ENCODE results near the gene SUN1.

SUN1 gene

DNA sequence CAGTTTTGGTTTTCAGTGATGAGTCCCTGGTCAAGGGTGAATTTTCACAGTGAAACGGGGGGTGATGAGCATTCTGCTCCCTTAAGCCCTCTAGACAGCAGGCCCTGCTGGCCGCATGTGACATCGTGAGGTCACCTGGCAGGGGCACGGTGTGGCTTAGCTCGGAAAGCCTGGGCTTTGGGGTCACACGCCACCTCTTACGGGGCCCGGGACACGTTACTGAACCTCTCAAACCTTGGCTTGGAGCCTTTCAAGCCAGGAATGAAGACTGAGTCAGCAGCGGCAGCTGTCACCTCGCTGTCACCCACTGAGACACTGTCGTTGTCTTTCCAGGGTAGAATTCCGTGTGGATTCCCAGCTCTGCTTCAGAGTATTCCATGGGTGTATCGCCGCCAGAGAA, 48.2 kb downstream of the SUN1 start:
- DNase-seq = no peak

DNA sequence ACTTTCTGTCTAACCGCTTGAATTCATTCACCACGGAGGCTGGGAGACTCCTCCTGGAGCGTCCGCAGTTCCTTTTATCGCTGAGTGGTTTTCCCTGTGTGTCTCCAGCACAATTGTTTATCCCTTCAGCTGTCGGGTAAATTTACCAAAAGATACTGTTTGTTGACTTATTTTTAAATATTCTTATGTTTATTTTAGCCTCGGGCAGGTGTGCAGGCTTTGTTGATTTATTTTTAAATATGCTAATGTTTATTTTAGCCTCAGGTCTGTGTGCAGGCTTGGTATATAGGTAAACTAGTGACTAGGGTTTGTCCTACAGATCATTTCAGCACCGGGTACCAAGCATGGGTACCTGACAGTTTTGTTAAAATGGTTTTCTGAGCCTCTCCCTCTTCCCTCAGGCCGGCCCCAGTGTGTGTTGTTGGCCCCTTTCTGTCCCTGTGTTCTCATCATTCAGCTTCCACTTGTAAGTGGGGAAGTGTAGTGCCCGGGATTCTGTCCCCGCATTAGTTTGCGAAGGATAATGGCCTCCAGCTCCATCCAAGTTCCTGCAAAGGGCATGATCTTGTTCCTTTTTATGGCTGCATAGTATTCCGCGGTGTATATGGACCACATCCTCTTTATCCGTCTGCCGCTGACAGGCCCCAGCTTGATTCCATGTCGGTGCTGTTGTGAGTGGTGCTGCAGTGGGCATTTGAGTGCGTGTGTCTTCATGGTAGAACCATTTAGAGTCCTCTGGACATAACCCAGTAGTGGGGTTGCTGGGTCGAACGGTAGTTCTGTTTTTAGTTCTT, 49.4 kb downstream of the SUN1 start:
- no peak for DNase-seq

DNA sequence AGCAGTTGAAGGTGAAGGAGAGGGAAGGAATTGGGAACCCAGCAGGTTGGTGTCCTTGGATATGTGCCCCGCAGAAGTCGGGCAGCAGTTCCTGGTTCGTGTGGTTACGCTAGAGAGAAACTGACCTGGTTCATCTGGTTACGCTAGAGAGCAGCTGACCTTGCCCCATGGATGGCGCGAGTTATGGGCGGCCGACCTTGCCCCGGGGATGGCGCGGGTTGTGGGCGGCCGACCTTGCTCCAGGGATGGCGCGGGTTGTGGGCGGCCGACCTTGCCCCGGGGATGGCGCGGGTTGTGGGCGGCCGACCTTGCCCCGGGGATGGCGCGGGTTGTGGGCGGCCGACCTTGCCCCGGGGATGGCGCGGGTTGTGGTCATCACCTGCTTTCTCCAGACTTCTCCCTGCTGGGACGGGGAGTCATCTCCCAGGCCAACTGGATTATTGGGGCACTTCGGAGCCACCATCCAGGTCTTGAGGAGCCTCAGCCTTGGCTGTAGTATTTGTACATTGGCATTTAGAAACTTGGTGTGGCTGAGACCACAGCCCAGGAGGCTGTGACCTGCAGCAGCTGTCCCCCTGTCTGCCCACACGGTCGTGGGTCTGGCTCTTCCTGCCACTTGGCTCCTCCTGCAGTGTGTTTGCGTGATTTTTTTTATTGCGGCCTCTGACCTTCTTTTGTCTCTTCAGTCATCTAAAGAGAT, 50.2 kb downstream of the SUN1 start:
- DNase-seq = no peak

DNA sequence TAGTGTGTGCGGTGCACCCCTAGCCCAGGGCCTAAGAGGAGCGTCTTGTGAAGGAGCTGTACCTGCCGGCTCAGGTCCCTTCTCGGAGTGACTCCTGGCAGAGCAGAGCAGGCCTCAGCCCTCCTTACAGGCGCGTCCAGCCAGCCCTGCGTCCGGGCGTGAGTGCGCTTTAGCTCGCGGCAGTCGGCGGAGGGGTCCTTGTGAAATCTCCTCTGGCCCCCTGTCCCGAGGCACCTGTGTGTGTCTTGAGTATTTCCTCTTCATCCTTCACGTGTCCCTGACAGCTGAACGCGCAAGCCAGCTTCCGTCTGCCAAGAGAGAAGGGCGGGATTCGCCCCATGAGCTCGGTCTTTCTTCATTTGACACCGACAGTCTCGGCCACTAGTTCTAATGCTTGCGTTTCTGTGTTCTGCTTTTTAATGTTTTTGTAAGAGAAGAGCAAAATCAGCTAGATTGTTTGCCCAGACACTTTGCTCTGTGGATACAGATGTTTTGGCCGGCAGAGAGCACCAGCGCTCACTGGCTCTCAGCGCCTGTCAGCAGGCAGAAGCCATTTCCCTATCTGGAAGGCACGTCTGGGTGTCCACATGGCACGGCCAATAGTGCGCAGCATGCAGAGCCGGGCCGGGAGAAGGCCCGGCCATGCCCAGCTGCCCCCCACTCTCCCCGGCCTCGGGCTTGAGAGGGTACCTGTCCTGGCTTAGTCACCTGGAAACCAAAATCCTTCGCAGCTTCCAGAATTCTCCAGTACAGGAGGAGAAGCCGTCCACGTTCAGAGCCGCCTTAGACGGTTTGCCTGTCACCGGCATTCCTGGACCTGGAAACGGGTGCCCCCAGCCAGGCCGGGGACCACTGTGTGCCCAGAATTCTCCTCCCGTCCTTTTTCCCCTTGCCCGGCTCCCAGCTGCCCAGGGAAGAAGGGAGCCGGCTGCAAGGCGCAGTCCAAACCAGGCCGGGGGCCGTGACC, 51.1 kb downstream of the SUN1 start:
- no peak for DNase-seq

DNA sequence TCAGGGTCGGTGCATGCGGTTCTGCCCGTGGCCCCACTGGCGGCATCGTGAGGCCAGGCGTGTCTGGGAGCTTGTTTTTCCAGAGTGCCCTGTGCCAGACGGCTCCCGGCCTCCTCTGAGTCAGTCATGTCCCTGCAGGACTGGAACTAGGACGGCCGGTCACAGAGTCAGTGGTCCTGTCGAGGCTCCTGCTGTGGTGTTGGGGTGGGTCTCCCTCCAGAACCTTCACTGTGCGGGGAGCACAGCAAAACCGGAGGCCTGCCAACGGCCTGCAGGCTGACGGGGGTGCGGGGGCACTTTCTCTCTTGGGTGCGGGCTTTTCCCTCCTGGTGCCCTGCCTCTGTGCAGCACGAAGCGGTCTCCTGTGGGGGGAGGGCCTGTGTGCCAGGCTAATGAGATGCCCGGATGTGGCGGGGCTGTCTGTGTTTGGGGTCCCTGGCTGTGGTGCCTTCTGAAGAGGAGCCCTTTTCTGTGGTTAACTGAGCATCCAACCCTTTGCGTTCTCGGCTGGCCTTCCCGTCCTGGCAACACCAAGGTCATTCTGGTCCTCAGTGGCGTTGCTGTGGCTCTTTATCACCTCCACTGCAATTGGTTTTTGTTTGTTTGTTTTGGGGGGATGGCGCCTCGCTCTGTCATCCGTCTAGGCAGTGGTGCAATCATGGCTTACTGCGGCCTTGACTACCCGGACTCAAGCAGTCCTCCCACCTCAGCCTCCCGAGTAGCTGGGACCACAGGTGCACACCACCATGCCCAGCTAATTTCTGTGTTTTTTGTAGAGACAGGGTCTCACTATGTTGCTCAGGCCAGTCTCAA, 52.1 kb downstream of the SUN1 start:
- no peak for DNase-seq

DNA sequence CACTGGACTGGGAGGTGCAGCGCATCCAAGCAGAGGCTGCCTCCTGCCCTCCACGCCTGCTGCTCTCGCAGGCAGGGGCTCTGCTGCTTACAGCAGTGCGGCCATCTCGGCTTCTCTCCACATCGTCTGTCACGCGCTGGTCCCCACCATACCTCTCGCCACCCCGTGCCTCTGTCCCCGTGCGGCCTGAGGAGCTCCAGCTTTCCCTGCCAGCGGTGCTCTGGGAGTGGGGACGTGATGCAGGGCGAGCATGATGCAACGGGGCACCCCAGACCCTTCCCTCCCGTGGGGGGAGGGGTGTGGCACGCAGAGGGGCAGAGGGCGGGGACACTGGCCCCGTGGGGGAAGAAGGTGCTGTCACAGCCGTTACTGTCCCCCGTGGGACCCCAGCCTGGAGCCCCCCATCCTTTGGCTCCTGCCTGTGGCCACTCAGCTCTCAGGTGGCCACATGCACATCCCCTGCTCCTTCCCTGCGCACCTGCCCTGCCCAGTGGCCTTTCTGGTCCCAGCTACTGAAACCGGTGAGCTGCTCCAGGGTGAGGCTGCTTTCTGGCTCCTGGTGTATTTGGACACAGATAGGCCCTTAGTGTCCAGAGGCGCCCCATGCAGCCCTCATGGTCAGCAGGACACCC, 53.1 kb downstream of the SUN1 start:
- DNase-seq = no peak

DNA sequence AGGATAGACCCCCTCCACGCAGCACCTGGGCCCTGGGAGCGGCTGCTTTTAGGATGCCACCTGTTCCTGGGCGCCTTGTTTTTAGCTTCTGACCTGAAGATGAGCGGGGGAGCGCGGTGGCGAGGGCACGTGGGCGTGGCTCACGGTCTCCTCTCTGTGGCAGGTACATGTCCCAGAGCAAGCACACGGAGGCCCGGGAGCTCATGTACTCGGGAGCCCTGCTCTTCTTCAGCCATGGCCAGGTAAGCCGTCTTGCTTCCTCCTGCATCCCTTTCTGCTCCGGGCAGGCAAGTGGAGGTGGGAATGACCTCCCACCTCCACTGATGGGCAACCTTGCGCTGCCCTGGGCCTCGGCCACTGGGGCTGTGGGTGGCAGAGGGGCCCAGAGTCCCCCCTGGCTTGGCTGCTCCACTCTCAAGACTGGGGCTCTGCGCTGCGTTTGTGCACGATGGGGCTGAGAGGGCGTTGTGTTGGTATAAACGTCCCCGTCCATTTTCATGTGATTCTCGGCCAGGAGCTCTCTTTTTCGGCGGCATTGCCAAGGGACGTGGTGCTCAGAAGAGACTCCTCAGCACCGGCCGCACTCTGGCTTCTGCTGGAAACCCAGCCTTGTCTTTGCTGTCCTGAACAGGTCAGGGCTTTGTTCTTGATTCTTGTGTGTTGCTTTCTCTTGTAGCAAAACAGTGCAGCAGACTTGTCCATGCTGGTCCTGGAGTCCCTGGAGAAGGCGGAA, 53.8 kb downstream of the SUN1 start:
- DNase-seq = no peak

DNA sequence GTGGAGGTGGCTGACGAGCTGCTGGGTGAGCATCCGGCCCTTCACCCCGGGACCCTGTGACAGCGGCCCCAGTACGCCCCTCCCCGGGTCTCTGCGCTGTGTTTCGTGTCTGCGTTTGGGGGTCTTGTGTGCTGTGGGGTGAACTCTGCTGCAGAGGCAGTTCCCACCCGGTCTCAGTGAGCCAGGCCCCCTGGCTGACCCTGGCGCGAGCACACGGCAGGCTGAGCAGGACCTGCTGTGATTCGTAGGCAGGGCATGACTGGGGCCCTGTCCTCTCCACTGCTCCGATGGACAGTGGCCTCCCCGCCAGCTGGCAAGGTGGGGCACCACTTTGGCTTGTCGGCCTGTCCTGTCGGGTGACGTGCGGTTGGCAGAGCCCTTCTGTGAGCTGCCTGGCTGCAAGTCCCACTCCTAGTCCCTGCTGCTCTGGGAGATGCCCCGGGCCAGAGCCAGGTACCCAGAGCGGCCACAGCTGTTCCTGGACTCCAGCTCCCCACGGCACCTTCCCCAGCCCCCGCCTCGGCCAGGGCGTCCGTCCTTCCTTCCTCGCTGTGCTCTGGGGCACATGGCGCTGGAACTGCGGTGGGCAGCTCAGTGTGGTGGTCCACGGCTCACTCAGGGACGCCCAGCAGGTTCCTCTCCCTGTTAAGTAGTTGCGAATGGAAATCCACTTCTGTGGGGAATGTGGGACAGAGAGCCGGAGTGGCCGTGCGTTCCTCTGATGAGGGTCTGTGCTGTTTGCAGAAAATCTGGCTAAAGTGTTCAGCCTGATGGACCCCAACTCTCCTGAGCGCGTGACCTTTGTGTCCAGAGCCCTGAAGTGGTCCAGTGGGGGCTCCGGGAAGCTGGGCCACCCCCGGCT, 54.6 kb downstream of the SUN1 start:
- DNase-seq = no peak

DNA sequence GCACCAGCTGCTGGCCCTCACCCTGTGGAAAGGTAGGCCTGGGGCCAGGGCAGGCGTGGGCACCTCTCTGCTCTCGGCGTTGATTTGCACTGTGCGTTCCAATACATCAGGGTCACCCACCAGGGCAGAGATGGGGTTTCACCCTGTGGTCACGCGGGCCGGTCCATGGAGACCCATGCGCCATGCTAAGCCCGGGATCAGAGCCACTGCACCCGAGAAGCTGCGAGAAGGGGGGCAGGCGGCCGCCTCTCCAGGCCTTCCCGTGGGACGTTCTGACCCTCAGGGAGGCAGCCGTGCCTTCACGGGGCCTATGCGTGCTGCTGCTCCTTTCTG, 55.2 kb downstream of the SUN1 start:
- DNase-seq = no peak

DNA sequence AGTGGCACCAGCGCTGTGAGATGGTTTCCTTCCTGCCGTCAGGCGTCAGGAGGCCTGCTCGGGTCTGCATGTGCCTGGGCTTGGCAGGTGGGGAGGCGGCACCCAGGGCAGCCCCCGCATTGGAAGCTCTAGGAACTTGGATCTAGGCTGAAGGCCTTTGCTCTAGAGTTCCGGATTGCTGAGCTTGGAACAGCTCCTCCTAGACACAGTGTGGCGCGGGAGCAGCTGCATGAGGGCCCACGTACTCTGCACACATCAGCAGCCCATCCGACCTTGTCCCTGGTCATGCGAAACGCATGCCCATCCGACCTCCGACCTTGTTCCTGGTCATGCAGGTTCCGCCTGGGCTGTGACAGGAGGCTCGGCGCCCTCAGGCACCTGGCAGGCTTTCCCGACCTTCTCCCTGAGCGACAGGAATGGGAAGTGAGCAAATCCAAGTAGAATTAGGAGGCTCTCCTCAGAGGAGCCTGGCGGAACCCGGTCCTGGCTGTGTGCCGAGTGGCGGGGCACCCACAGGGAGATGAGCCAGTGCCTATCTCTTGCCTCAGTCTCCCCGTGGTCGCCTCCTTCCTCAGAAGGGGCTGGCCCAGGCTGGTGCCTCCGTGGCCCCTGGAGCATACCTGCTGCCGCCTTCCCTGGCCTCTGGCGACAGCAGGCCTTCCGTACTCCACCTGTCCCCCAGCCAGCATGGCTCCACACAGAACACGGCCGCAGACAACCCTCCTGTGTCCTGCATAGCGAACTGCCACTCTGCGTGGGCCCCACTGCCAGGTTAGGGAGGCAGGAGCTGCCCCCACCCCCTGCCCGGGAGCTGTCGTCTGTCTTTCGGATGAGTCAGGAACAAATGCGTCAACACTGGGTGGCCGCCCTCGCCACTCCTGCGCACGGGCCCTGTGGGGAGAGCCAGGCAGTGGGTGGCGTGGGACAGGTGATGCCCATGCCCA, 56.1 kb downstream of the SUN1 start:
- DNase-seq = no peak

DNA sequence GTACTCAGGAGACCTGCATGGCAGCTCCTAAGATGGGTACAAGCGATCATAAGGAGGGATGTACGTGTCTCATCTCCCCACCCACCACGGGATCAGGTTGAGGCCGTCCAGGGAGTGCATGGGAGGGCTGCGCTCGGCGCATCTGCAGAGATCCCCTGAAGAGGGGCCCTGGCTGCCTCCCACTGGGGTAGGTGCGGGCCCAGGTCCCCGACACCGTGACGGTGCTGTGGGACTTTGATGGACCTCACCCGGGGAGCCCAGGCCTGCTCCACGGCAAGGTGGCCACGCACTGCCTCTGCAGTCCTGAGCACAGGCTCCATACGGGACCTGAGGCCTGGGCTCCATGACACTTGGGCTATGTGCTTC, 56.7 kb downstream of the SUN1 start:
- DNase-seq = no peak

DNA sequence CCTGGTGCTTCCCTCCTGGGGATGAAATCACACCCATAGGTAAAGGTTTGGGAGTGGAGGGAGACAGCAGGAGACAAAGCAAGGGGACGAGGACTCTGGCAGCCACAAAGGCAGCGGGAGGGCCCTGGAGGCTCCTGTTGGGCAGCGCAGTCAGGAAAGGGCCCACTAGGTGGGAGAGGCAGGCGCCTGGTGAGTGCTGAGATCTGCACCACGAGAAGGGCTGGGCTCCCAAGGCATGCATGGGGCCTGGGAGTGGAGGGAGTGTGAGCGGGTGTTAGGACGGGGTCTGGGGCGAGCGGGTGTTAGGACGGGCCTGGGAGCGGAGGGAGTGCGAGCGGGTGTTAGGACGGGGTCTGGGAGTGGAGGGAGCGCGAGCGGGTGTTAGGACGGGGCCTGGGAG, 57.1 kb downstream of the SUN1 start:
- DNase-seq = no peak

DNA sequence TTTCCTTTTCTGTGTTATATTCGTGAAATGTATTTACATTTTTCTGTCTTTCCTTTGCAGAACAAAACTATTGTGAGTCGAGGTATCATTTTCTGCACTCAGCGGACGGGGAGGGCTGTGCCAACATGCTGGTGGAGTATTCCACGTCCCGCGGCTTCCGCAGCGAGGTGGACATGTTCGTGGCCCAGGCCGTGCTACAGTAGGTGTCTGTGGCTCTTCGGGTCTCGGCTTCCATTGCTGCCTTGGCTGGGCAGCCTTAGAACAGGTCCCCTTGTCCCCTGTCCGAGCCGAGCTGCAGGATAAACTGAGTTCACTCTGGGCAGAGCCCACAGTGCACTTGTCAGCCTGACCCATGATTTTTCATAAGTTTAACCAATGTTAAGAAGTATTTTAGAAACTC, 58.6 kb downstream of the SUN1 start:
- DNase-seq = no peak

DNA sequence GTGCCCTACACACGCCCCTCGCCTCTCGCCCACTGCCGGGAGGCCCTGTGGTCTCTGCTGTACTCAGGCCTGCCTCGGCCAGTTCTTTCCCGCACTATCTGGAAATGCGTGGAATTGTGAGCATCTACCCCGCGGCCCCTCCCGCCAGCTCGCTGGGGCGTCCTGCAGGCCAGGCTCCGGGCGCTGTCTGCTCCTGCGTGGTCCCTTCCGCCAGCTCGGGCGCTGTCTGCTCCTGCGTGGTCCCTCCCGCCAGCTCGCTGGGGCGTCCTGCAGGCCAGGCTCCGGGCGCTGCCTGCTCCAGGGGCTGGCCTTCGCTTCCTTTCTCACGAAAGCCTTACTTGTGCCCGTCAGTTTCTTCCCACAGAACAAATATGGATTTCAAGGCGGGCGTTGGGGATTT, 59.0 kb downstream of the SUN1 start:
- no peak for DNase-seq

DNA sequence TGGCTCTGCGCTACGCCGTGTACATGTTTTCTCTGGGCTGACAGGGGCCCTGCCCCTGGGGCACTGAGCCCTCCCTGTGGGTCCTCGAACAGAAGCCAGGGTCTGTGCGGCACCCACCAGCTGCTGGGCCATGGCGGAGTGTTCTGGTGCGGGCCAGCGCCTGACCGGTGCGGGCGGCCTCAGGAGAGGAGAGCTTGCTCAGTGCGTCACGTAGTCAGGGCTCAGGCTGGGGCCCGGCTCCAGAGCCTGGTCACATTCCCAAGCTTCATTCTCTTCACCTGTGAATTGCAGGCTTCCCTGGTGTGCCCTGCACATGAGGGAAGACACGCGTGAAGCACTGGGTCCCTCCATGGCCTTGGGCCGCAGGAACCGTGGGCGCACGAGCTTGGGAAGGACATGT, 59.5 kb downstream of the SUN1 start:
- DNase-seq = no peak

DNA sequence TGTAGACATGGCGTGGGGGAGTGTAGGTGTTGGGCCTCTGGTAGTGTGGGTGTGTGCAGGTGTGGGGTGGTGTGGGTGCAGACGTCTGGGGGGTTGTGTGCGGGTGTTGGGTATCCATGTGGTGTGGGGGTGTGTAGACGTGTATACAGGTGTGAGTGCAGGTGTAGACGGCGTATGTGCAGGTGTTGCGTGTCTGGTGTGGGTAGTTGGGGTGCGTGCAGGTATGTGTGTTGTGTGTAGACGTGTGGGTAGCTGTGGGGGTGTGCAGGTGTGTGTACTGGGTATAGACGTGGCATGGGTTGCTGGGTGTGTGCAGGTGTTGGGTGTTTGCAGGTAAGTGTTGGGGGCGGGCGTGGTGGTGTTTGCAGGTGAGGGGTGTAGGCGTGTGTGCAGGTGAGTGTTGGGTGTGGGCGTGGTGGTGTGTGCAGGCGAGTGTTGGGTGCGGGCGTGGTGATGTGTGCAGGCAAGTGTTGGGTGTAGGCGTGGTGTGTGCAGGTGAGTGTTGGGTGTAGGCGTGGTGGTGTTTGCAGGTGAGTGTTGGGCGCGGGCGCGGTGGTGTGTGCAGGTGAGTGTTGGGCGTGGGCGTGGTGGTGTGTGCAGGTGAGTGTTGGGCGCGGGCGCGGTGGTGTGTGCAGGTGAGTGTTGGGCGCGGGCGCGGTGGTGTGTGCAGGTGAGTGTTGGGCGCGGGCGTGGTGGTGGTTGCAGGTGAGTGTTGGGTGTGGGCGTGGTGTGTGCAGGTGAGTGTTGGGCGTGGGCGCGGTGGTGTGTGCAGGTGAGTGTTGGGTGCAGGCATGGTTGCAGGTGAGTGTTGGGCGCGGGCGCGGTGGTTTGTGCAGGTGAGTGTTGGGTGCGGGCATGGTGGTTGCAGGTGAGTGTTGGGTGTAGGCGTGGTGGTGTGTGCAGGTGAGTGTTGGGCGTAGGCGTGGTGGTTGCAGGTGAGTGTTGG, 60.6 kb downstream of the SUN1 start:
- DNase-seq = no peak

DNA sequence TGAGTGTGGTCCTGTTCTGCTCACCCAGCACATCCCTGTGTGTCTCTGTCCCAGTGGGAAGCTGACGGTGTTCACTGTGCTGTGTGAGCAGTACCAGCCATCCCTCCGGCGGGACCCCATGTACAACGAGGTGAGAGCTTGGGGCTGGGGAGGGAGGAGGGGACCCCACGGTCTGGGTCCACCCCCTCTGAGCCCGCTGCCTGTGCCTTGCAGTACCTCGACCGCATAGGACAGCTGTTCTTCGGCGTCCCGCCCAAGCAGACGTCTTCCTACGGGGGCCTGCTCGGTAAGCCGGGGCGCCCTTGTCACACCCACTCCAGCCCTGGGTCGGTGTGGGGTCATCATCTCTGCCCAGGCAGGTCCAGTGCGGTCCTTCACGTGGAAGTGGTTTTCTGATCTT, 61.4 kb downstream of the SUN1 start:
- no peak for DNase-seq

DNA sequence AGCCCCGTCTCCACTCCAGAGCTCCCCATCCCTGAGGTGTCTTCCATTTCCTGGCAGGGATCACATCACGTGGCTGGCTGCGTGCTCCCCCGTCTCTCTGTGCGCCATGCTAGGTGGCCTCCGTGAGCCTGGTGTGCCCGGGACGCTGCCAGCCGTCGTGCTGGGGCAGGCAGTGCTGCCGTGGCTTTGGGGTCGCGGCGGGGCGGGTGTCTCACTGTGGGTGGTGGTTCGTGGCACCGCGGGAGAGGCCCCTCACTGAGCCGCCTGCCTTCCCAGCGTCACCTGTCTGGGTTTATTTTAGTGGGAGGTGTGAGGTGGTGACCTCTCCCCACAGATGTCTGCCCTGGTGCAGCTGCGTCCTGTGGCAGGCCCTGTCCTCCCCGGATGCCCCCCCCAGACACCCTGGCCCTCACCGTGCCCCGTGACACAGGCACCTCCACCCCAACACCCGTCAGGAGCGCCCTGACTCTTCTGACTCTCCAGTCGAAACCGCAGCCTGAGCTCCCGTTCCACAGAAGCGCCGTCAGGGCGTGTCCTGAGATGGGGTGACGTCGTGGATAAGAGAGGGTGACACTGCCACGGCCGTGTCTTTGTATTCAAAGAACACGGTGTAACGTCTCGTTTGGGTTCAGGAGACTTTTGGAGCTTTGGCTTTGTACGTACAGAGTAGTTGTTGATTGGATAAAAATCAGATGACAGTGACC, 62.0 kb downstream of the SUN1 start:
- no peak for DNase-seq

Measured in activated CD8-positive, alpha-beta memory T cell treated with anti-CD3 and anti-CD28 coated beads, Interleukin-2, amount 50 U/mL, for 48 hours (primary cell).